DOHH2 (cell line): ENCODE results near the gene C6orf89.

ENCODE experiments used
- H3F3A ChIP-seq: fragments of 200-600 bp; sonication (generic), shearing (Covaris generic); 2 replicates; pipeline ENCODE4 v1.6.0; 2016; ENCODE audit warnings: antibody characterized with exemption, mild to moderate bottlenecking; ENCODE audit not compliant: control insufficient read depth, insufficient read depth
- H3K27ac ChIP-seq: fragments of 200-600 bp; sonication (generic); 2 replicates; pipeline ENCODE4 v1.5.1; 2014; ENCODE audit warnings: low read depth, mild to moderate bottlenecking, low read length, moderate library complexity
- H3K27me3 ChIP-seq: fragments of 200-600 bp; sonication (generic); 2 replicates; pipeline ENCODE4 v1.6.1; 2014; ENCODE audit warnings: mild to moderate bottlenecking, low read length, mixed read lengths; ENCODE audit not compliant: control insufficient read depth
- H3K36me3 ChIP-seq: fragments of 200-600 bp; sonication (generic); 2 replicates; pipeline ENCODE4 v1.6.1; 2014; ENCODE audit warnings: mild to moderate bottlenecking, low read length, moderate library complexity, mixed read lengths; ENCODE audit not compliant: control insufficient read depth
- H3K4me1 ChIP-seq: fragments of 200-600 bp; sonication (generic); 2 replicates; pipeline ENCODE4 v1.6.1; 2014; ENCODE audit warnings: mild to moderate bottlenecking, low read length, mixed read lengths; ENCODE audit not compliant: control insufficient read depth
- H3K4me2 ChIP-seq: fragments of 200-600 bp; sonication (generic); 2 replicates; pipeline ENCODE4 v1.6.0; 2014; ENCODE audit warnings: mild to moderate bottlenecking, low read length, moderate library complexity
- H3K4me3 ChIP-seq: fragments of 200-600 bp; sonication (generic); 2 replicates; pipeline ENCODE4 v1.5.1; 2014; ENCODE audit warnings: mild to moderate bottlenecking, low read length, mixed read lengths
- H3K79me2 ChIP-seq: fragments of 200-600 bp; sonication (generic); 2 replicates; pipeline ENCODE4 v1.6.1; 2014; ENCODE audit warnings: mild to moderate bottlenecking, low read length, mixed read lengths; ENCODE audit not compliant: control insufficient read depth
- H3K9me2 ChIP-seq: fragments of 200-600 bp; sonication (generic); replicated peaks from 2 replicates; pipeline ENCODE4 v1.6.1; 2014; ENCODE audit warnings: mild to moderate bottlenecking, low read length, mixed read lengths; ENCODE audit not compliant: control insufficient read depth
- H3K9me3 ChIP-seq: fragments of 200-600 bp; sonication (generic); 2 replicates; pipeline ENCODE4 v1.6.1; 2014; ENCODE audit warnings: antibody characterized with exemption, low read length, mixed read lengths; ENCODE audit not compliant: control insufficient read depth, insufficient read depth
- H4K20me1 ChIP-seq: fragments of 200-600 bp; sonication (generic); 2 replicates; pipeline ENCODE4 v1.6.0; 2014; ENCODE audit warnings: low read depth, mild to moderate bottlenecking, antibody characterized with exemption, low read length, moderate library complexity; ENCODE audit not compliant: control insufficient read depth, insufficient read depth
- EZH2phosphoT487 ChIP-seq: fragments of 200-600 bp; sonication (generic); IDR thresholded peaks from 2 replicates; pipeline ENCODE4 v1.6.1; 2017; ENCODE audit warnings: borderline replicate concordance, mild to moderate bottlenecking, antibody characterized with exemption, low read length, moderate library complexity, mixed read lengths
- TF ChIP-seq, protein P1 (sequence below): fragments of 200-600 bp; sonication (generic); IDR thresholded peaks from one replicate; pipeline ENCODE4 v1.5.1; 2014; ENCODE audit warnings: antibody characterized with exemption, mild to moderate bottlenecking, low read depth, low read length; ENCODE audit not compliant: poor library complexity, severe bottlenecking

The C6orf89 gene

GRCh38 chr6:36844232-36845170 lies 41.3 kb upstream of the C6orf89 start:
- Histone ChIP-seq H3K36me3 (no peaks in the 10 kb centered on the region), H3K9me3 (no peaks in the 10 kb centered on the region), H3K4me3 (no peak overlapping the region), H3K4me1 (peaks cover 4% of the 10 kb centered on the region; the same call in 1 of the 2 replicates), H3K9me2 (no peaks in the 10 kb centered on the region), H3K79me2 (no peaks in the 10 kb centered on the region), H3K27ac (no peak overlapping the region), H3K27me3 (peaks cover 16% of the 10 kb centered on the region), H4K20me1 (no peaks in the 10 kb centered on the region), H3F3A (no peaks in the 10 kb centered on the region), H3K4me2 (no peak overlapping the region)
- TF ChIP-seq, protein P1, sequence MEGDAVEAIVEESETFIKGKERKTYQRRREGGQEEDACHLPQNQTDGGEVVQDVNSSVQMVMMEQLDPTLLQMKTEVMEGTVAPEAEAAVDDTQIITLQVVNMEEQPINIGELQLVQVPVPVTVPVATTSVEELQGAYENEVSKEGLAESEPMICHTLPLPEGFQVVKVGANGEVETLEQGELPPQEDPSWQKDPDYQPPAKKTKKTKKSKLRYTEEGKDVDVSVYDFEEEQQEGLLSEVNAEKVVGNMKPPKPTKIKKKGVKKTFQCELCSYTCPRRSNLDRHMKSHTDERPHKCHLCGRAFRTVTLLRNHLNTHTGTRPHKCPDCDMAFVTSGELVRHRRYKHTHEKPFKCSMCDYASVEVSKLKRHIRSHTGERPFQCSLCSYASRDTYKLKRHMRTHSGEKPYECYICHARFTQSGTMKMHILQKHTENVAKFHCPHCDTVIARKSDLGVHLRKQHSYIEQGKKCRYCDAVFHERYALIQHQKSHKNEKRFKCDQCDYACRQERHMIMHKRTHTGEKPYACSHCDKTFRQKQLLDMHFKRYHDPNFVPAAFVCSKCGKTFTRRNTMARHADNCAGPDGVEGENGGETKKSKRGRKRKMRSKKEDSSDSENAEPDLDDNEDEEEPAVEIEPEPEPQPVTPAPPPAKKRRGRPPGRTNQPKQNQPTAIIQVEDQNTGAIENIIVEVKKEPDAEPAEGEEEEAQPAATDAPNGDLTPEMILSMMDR: no peak
- no peak for TF ChIP-seq EZH2phosphoT487

GRCh38 chr6:36845233-36845632 lies 40.5 kb upstream of the C6orf89 start:
- no peaks in the 10 kb centered on the region for H3F3A ChIP-seq
- H3K4me1 ChIP-seq: peaks cover under 1% of the 10 kb centered on the region; the same call in 1 of the 2 replicates
- H3K9me3 ChIP-seq: no peaks in the 10 kb centered on the region
- H3K27me3 ChIP-seq: peaks cover 12% of the 10 kb centered on the region
- no peak overlapping the region for H3K4me2 ChIP-seq
- TF ChIP-seq, protein P1: no peak
- no peak for TF ChIP-seq EZH2phosphoT487
- H3K36me3 ChIP-seq: no peaks in the 10 kb centered on the region; the same call in 1 of the 2 replicates
- H3K9me2 ChIP-seq: no peaks in the 10 kb centered on the region
- H4K20me1 ChIP-seq: no peaks in the 10 kb centered on the region
- H3K27ac ChIP-seq: no peak overlapping the region
- no peak overlapping the region for H3K4me3 ChIP-seq
- H3K79me2 ChIP-seq: no peaks in the 10 kb centered on the region

DNA sequence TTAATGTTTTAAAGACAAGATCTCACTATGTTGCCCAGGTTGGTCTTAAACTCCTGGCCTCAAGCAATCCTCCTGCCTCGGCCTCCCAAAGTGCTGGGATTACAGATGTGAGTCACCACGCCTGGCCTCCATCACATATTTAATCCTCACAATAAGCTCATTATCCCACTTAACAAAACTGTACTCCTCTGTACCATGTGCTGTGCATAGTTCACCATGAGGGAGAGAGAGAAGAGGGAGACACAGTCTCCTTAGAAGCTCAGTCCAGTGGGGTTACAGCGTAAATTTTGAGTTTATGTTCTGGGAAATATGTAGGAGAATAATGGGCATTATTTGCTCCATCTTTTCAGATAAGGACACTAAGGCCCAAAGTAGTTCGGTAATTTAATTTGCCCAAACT lies 38.6 kb upstream of the C6orf89 start:
- H3K4me1 ChIP-seq: no peaks in the 10 kb centered on the region

More for the DNA sequence above, 38.6 kb upstream of the C6orf89 start:
- Histone ChIP-seq H3F3A (no peaks in the 10 kb centered on the region), H3K36me3 (peaks cover 14% of the 10 kb centered on the region), H3K9me2 (no peaks in the 10 kb centered on the region), H3K4me3 (no peak overlapping the region), H3K4me2 (no peak overlapping the region), H3K27ac (no peak overlapping the region), H4K20me1 (no peaks in the 10 kb centered on the region), H3K79me2 (no peaks in the 10 kb centered on the region), H3K9me3 (no peaks in the 10 kb centered on the region), H3K27me3 (no peaks in the 10 kb centered on the region)
- TF ChIP-seq, protein P1: no peak
- TF ChIP-seq EZH2phosphoT487: no peak
